Measurements from ENCODE around the gene SANBR. TPM values are rescaled to one million over a fixed set of nuclear protein-coding genes. Genes with fewer than 3 reads are reported as not detected.

The SANBR gene
- total RNA-seq, 6 experiments from 2014 or later = 1.3 to 4.4 (median 1.9) TPM

GRCh38 chr2:61045226-61045625 lies 20.4 kb upstream of the SANBR start:
- DNase-seq = no peak
- Histone ChIP-seq H3K36me3 (peaks cover 0 to 46% (median 13%) of the 10 kb centered on the region in 4 donors), H3K4me3 (no peak overlapping the region), H3K27ac (no peak overlapping the region), H3K27me3 (no peaks in the 10 kb centered on the region), H3K9me3 (no peaks in the 10 kb centered on the region), H3K4me1 (no peaks in the 10 kb centered on the region)
- 59% methylated on average over 2 of the region's 2 CpGs for WGBS (ENCODE audit: insufficient coverage, low coverage, low lambda C conversion rate, missing lambda C conversion rate)
- TF ChIP-seq, protein P1, sequence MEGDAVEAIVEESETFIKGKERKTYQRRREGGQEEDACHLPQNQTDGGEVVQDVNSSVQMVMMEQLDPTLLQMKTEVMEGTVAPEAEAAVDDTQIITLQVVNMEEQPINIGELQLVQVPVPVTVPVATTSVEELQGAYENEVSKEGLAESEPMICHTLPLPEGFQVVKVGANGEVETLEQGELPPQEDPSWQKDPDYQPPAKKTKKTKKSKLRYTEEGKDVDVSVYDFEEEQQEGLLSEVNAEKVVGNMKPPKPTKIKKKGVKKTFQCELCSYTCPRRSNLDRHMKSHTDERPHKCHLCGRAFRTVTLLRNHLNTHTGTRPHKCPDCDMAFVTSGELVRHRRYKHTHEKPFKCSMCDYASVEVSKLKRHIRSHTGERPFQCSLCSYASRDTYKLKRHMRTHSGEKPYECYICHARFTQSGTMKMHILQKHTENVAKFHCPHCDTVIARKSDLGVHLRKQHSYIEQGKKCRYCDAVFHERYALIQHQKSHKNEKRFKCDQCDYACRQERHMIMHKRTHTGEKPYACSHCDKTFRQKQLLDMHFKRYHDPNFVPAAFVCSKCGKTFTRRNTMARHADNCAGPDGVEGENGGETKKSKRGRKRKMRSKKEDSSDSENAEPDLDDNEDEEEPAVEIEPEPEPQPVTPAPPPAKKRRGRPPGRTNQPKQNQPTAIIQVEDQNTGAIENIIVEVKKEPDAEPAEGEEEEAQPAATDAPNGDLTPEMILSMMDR (IDR thresholded peaks at IDR 0.05) = no peak
- TF ChIP-seq POLR2A (IDR thresholded peaks at IDR 0.05) = no peak
- intact Hi-C loops (cut with DNase I) = no loop called here
- no peak for ATAC-seq

DNA sequence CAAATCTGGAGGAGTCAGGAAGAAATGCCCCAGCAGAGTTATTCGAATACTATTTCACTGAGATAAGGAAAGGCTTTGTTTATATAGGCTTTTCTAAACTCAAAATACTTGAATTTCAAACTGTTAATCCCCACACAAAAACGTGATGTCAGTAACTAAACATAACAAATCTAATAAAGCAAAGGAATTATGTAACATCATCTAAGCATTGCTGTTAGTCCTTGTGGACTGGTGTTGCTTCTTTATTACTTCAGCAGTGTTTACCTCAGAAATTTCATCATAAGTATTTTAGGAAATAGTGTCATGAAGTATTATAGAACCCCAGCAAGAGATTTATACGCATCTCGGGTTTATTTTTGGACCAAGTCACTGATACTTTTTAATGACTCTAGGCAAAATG lies 19.7 kb upstream of the SANBR start:
- H3K4me1 ChIP-seq = no peaks in the 10 kb centered on the region
- no peak for TF ChIP-seq POLR2A (IDR thresholded peaks at IDR 0.05)
- TF ChIP-seq, protein P1 (IDR thresholded peaks at IDR 0.05) = no peak
- H3K27me3 ChIP-seq = no peaks in the 10 kb centered on the region
- intact Hi-C loops (cut with DNase I) = no loop called here
- DNase-seq = no peak
- H3K36me3 ChIP-seq = peaks cover 0 to 54% (median 17%) of the 10 kb centered on the region in 4 donors
- 52% methylated on average over 4 of the region's 4 CpGs for WGBS (ENCODE audit: insufficient coverage, low coverage, low lambda C conversion rate, missing lambda C conversion rate)
- no peak overlapping the region for H3K4me3 ChIP-seq
- H3K27ac ChIP-seq = no peak overlapping the region
- H3K9me3 ChIP-seq = no peaks in the 10 kb centered on the region
- no peak for ATAC-seq

GRCh38 chr2:61055557-61055956 lies 10.1 kb upstream of the SANBR start:
- no peak for TF ChIP-seq POLR2A (IDR thresholded peaks at IDR 0.05)
- TF ChIP-seq, protein P1 (IDR thresholded peaks at IDR 0.05) = no peak
- 82% methylated on average over 2 of the region's 2 CpGs for WGBS (ENCODE audit: insufficient coverage, low coverage, low lambda C conversion rate, missing lambda C conversion rate)
- Histone ChIP-seq H3K27ac (no peak overlapping the region), H3K36me3 (peaks cover 0 to 29% (median 5%) of the 10 kb centered on the region in 4 donors), H3K9me3 (no peaks in the 10 kb centered on the region), H3K4me1 (no peaks in the 10 kb centered on the region), H3K27me3 (no peaks in the 10 kb centered on the region), H3K4me3 (no peak overlapping the region)
- ATAC-seq (no peak), DNase-seq (no peak)
- intact Hi-C loops (cut with DNase I) = no loop called here

- intact Hi-C loops (cut with DNase I) = no loop called here
Measured at GRCh38 chr2:61057562-61057961, 8.1 kb upstream of the SANBR start.

More at GRCh38 chr2:61057562-61057961, 8.1 kb upstream of the SANBR start:
- peaks cover 0 to 13% (median 0%) of the 10 kb centered on the region in 4 donors for H3K36me3 ChIP-seq
- no peaks in the 10 kb centered on the region for H3K4me1 ChIP-seq
- no peaks in the 10 kb centered on the region for H3K9me3 ChIP-seq
- TF ChIP-seq POLR2A (IDR thresholded peaks at IDR 0.05) = no peak
- TF ChIP-seq, protein P1 (IDR thresholded peaks at IDR 0.05) = no peak
- H3K27ac ChIP-seq = no peak overlapping the region
- H3K27me3 ChIP-seq = no peaks in the 10 kb centered on the region
- no peak overlapping the region for H3K4me3 ChIP-seq
- no peak for ATAC-seq
- no peak for DNase-seq
